ENCODE data around the gene AQP4. TPM values are rescaled to one million over a fixed set of nuclear protein-coding genes. Genes with fewer than 3 reads are reported as not detected.

AQP4 gene
- polyA plus RNA-seq, 1 donor (not counting 4 experiments of a cell fraction or from before 2014, with no cell fraction given) = not detected

DNA sequence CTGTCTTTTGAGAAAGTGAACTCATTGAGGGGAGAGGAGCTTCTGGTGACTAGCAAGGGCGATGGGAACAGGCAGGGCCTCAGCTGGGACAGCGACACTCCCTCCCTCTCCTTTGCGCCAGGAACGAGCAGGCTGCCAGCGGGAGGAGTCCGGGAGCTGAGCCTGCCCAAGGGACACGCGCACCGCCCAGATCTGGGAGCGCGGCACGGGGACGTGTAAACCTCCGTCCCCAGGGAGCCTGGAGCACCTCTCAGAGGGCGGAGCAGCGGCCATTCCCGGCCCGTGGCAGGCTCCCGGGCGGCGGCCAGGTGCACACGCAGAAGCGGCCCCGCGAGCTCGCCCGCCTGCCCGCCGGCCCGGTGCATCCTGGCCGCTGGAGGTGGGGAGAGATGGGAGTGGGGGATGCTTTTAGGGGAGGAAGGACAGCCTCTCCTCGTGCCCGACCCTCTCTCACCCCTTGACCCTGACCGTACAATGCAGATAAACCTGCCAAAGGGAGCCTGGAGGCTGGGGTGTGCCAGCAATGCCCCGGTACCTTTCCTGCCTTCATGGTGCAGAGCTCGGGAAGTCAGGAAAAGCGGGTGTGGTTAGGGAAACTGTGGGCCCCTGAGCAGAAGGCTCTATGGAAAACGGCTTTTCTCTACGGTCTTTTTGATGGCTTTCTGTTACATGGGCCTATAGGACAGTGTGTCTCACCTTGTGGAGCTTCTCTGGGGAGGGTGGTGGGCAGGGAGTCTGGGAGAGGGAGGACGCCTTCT lies 2.2 kb downstream of the AQP4 start:
- H2AFZ ChIP-seq (ENCODE audit: control insufficient read depth, low read length) = peak overlapping the region; percentile 59
- no peaks in the 10 kb centered on the region for H4K20me1 ChIP-seq (ENCODE audit: control insufficient read depth, extremely low read depth, insufficient read depth, low read length)
- no peaks in the 10 kb centered on the region for H3K36me3 ChIP-seq (ENCODE audit: control insufficient read depth in 2 of 2, extremely low read depth in 1 of 2, insufficient read depth in 2 of 2, low read length in 2 of 2)
- FAIRE-seq = no peak
- no peaks in the 10 kb centered on the region for H3K9me3 ChIP-seq (ENCODE audit: control insufficient read depth, low read depth, low read length)
- peaks cover 33% of the 10 kb centered on the region for H3K27me3 ChIP-seq (ENCODE audit: control insufficient read depth, extremely low read depth, insufficient read depth, low read length)
- dilution Hi-C loops (cut with MboI; ENCODE audit: extremely low pct_ligation_motif_present, low sequenced_read_pairs) = no loop called here
- H3K9ac ChIP-seq (ENCODE audit: control insufficient read depth, extremely low read depth, insufficient read depth, low read length) = no peak overlapping the region
- no peaks in the 10 kb centered on the region for H3K4me1 ChIP-seq (ENCODE audit: control insufficient read depth, extremely low read depth, insufficient read depth, low read length)
- H3K4me2 ChIP-seq (ENCODE audit: control insufficient read depth, extremely low read depth, insufficient read depth, low read depth, low read length) = peak overlapping the region; percentile 39
- H3K27ac ChIP-seq (ENCODE audit: control insufficient read depth, insufficient read depth, low read length) = no peak overlapping the region
- peak overlapping the region in 2 of 3 experiments; percentile 12 to 24 for H3K4me3 ChIP-seq (ENCODE audit: control insufficient read depth in 2 of 3, extremely low read depth in 1 of 3, insufficient read depth in 2 of 3, low read depth in 1 of 3, low read length in 3 of 3)
- no peaks in the 10 kb centered on the region for H3K9me1 ChIP-seq (ENCODE audit: control insufficient read depth, extremely low read depth, insufficient read depth, low read length)
- no peak for DNase-seq (ENCODE audit: low read depth, low spot score)
- TF ChIP-seq EZH2 (IDR thresholded peaks at IDR 0.05; ENCODE audit: low read length) = peak; percentile 68
- TF ChIP-seq, protein P1, sequence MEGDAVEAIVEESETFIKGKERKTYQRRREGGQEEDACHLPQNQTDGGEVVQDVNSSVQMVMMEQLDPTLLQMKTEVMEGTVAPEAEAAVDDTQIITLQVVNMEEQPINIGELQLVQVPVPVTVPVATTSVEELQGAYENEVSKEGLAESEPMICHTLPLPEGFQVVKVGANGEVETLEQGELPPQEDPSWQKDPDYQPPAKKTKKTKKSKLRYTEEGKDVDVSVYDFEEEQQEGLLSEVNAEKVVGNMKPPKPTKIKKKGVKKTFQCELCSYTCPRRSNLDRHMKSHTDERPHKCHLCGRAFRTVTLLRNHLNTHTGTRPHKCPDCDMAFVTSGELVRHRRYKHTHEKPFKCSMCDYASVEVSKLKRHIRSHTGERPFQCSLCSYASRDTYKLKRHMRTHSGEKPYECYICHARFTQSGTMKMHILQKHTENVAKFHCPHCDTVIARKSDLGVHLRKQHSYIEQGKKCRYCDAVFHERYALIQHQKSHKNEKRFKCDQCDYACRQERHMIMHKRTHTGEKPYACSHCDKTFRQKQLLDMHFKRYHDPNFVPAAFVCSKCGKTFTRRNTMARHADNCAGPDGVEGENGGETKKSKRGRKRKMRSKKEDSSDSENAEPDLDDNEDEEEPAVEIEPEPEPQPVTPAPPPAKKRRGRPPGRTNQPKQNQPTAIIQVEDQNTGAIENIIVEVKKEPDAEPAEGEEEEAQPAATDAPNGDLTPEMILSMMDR (optimal IDR thresholded peaks at IDR 0.05 in 1 of 3, IDR thresholded peaks at IDR 0.05 in 1 of 3, conservative IDR thresholded peaks at IDR 0.05 in 1 of 3; ENCODE audit: extremely low read depth in 1 of 3, insufficient read depth in 2 of 3, low read length in 3 of 3) = no peak
- H3K79me2 ChIP-seq (ENCODE audit: control insufficient read depth, insufficient read depth, low read length) = no peaks in the 10 kb centered on the region

- H3K4me3 ChIP-seq (ENCODE audit: control insufficient read depth in 2 of 3, extremely low read depth in 1 of 3, insufficient read depth in 2 of 3, low read depth in 1 of 3, low read length in 3 of 3) = no peak overlapping the region
- no peak overlapping the region for H2AFZ ChIP-seq (ENCODE audit: control insufficient read depth, low read length)
- no peaks in the 10 kb centered on the region for H3K36me3 ChIP-seq (ENCODE audit: control insufficient read depth in 2 of 2, extremely low read depth in 1 of 2, insufficient read depth in 2 of 2, low read length in 2 of 2)
- TF ChIP-seq, protein P1 (optimal IDR thresholded peaks at IDR 0.05 in 1 of 3, IDR thresholded peaks at IDR 0.05 in 1 of 3, conservative IDR thresholded peaks at IDR 0.05 in 1 of 3; ENCODE audit: extremely low read depth in 1 of 3, insufficient read depth in 2 of 3, low read length in 3 of 3) = no peak
- TF ChIP-seq EZH2 (IDR thresholded peaks at IDR 0.05; ENCODE audit: low read length) = no peak
- H3K79me2 ChIP-seq (ENCODE audit: control insufficient read depth, insufficient read depth, low read length) = no peaks in the 10 kb centered on the region
- no peak overlapping the region for H3K9ac ChIP-seq (ENCODE audit: control insufficient read depth, extremely low read depth, insufficient read depth, low read length)
- no peak overlapping the region for H3K4me2 ChIP-seq (ENCODE audit: control insufficient read depth, extremely low read depth, insufficient read depth, low read depth, low read length)
- H3K9me1 ChIP-seq (ENCODE audit: control insufficient read depth, extremely low read depth, insufficient read depth, low read length) = no peaks in the 10 kb centered on the region
- H3K4me1 ChIP-seq (ENCODE audit: control insufficient read depth, extremely low read depth, insufficient read depth, low read length) = no peaks in the 10 kb centered on the region
- FAIRE-seq (no peak), DNase-seq (ENCODE audit: low read depth, low spot score) (no peak)
- H3K27ac ChIP-seq (ENCODE audit: control insufficient read depth, insufficient read depth, low read length) = no peak overlapping the region
- peaks cover 33% of the 10 kb centered on the region for H3K27me3 ChIP-seq (ENCODE audit: control insufficient read depth, extremely low read depth, insufficient read depth, low read length)
- dilution Hi-C loops (cut with MboI; ENCODE audit: extremely low pct_ligation_motif_present, low sequenced_read_pairs) = no loop called here
- no peaks in the 10 kb centered on the region for H4K20me1 ChIP-seq (ENCODE audit: control insufficient read depth, extremely low read depth, insufficient read depth, low read length)
- no peaks in the 10 kb centered on the region for H3K9me3 ChIP-seq (ENCODE audit: control insufficient read depth, low read depth, low read length)
Measured at GRCh38 chr18:26862084-26862483, 3.4 kb downstream of the AQP4 start.
